HFFc6 (cell line): ENCODE data around the gene C4BPB. TPM values are rescaled to one million over a fixed set of nuclear protein-coding genes. Genes with fewer than 3 reads are reported as not detected.

Experiments
- DNase-seq: peaks from one replicate; pipeline ENCODE4 v3.0.0-alpha.2; 2018
- H3K27ac Mint-ChIP-seq: 2 replicates; pipeline ENCODE4 v1.8.0; 2020; ENCODE audit warnings: mild to moderate bottlenecking, mixed read lengths
- H3K27me3 Mint-ChIP-seq: 2 replicates; pipeline ENCODE4 v1.8.0; 2021; ENCODE audit warnings: mild to moderate bottlenecking, moderate library complexity, mixed read lengths; ENCODE audit not compliant: insufficient read depth
- H3K36me3 Mint-ChIP-seq: 2 replicates; pipeline ENCODE4 v1.8.0; 2021; ENCODE audit warnings: low read depth, mixed read lengths
- H3K4me1 Mint-ChIP-seq: 2 replicates; pipeline ENCODE4 v1.8.0; 2020; ENCODE audit warnings: low read depth, mixed read lengths
- H3K4me3 Mint-ChIP-seq: 2 replicates; pipeline ENCODE4 v1.8.0; 2020; ENCODE audit warnings: mild to moderate bottlenecking, moderate library complexity, mixed read lengths
- H3K9me3 Mint-ChIP-seq: 2 replicates; pipeline ENCODE4 v1.8.0; 2020; ENCODE audit warnings: mild to moderate bottlenecking, mixed read lengths
- CTCF ChIP-seq: fragments of 200-600 bp; sonication (generic); IDR thresholded peaks from 2 replicates; pipeline ENCODE4 v1.5.0; 2021; ENCODE audit warnings: antibody characterized with exemption, mild to moderate bottlenecking
- total RNA-seq, 6 experiments: library from RNA; stranded (reverse); fragmentation: NEBNext Ultra II Directional; extraction: Animal tissue kit (Norgen Biotek cat#: 25700); gene quantifications; 2 replicates in 1 of 6; 3 replicates in 5 of 6; pipeline ENCODE4 v1.2.3, GENCODE V29; 2021

Gene C4BPB
- total RNA-seq, 6 experiments from 2014 or later: 0.15 to 0.59 (median 0.24) TPM; not detected in 1

GRCh38 chr1:207084701-207085180 is 3.9 kb upstream of the C4BPB start:
- Mint-ChIP-seq H3K4me1 (peaks cover 59% of the 10 kb centered on the region), H3K36me3 (no peaks in the 10 kb centered on the region), H3K9me3 (no peaks in the 10 kb centered on the region), H3K27me3 (no peaks in the 10 kb centered on the region; the same call in 1 of the 2 replicates), H3K27ac (no peak overlapping the region), H3K4me3 (no peak overlapping the region)
- peak; percentile 30 for DNase-seq
- TF ChIP-seq CTCF: peak; percentile 77

GRCh38 chr1:207085887-207086286 is 2.8 kb upstream of the C4BPB start:
- peaks cover 59% of the 10 kb centered on the region for H3K4me1 Mint-ChIP-seq
- no peak for TF ChIP-seq CTCF
- no peak overlapping the region for H3K4me3 Mint-ChIP-seq
- no peaks in the 10 kb centered on the region for H3K36me3 Mint-ChIP-seq
- H3K27me3 Mint-ChIP-seq: no peaks in the 10 kb centered on the region; the same call in 1 of the 2 replicates
- no peak for DNase-seq
- no peaks in the 10 kb centered on the region for H3K9me3 Mint-ChIP-seq
- H3K27ac Mint-ChIP-seq: no peak overlapping the region

GRCh38 chr1:207088161-207088560 is 499 bp upstream of the C4BPB start:
- no peak for TF ChIP-seq CTCF
- Mint-ChIP-seq H3K9me3 (no peaks in the 10 kb centered on the region), H3K27me3 (no peaks in the 10 kb centered on the region; the same call in 1 of the 2 replicates), H3K36me3 (no peaks in the 10 kb centered on the region), H3K4me1 (peaks cover 59% of the 10 kb centered on the region), H3K27ac (peak overlapping the region; percentile 60; the same call in 1 of the 2 replicates), H3K4me3 (peak overlapping the region; percentile 41)
- peak; percentile 16 for DNase-seq

- no peak overlapping the region for H3K4me3 Mint-ChIP-seq
- no peak overlapping the region for H3K27ac Mint-ChIP-seq
- TF ChIP-seq CTCF: no peak
These were observed 1.1 kb downstream of the C4BPB start for GRCh38 chr1:207089627-207090355.

GRCh38 chr1:207091200-207091908 is 2.7 kb downstream of the C4BPB start:
- Mint-ChIP-seq H3K27ac (no peak overlapping the region), H3K9me3 (no peaks in the 10 kb centered on the region), H3K27me3 (peaks cover 3% of the 10 kb centered on the region; the same call in 1 of the 2 replicates), H3K36me3 (no peaks in the 10 kb centered on the region), H3K4me3 (no peak overlapping the region), H3K4me1 (peaks cover 28% of the 10 kb centered on the region)
- no peak for DNase-seq
- no peak for TF ChIP-seq CTCF

More at GRCh38 chr1:207089627-207090355, 1.1 kb downstream of the C4BPB start:
- no peaks in the 10 kb centered on the region; the same call in 1 of the 2 replicates for H3K27me3 Mint-ChIP-seq
- no peaks in the 10 kb centered on the region for H3K9me3 Mint-ChIP-seq
- no peak for DNase-seq
- no peaks in the 10 kb centered on the region for H3K36me3 Mint-ChIP-seq
- peaks cover 42% of the 10 kb centered on the region for H3K4me1 Mint-ChIP-seq
